Testis (tissue), 2 donors: ENCODE data around the gene NRP2.

Experiments
- CTCF ChIP-seq, 3 experiments: fragments of 450-650 bp in 2 of 3; fragments of 200-600 bp in 1 of 3; sonication (generic) in 1 of 3; IDR thresholded peaks; one replicate each; pipeline ENCODE4 v1.5.1; 2016 to 2019; ENCODE audit warnings: antibody characterized with exemption in 3 of 3, mild to moderate bottlenecking in 2 of 3, moderate library complexity in 1 of 3
- POLR2A ChIP-seq: fragments of 450-650 bp; IDR thresholded peaks from one replicate; pipeline ENCODE4 v1.6.1; 2017; ENCODE audit warnings: antibody characterized with exemption, mild to moderate bottlenecking, moderate library complexity

- TF ChIP-seq CTCF (IDR thresholded peaks at IDR 0.05) (no peak), POLR2A (no peak)
Measured at GRCh38 chr2:205662206-205662965, 19.9 kb upstream of the NRP2 start.
